OCI-LY3 (cell line): ENCODE measurements around the gene ALCAM.

ENCODE experiments used
- EZH2phosphoT487 ChIP-seq: fragments of 200-600 bp; shearing (Covaris generic); IDR thresholded peaks from 2 replicates; pipeline ENCODE4 v1.6.1; 2018; ENCODE audit warnings: antibody characterized with exemption, mixed run types, low read depth
- TF ChIP-seq, protein P1 (sequence below): fragments of 200-600, 300-600 bp; sonication (generic); IDR thresholded peaks from 2 replicates; pipeline ENCODE4 v1.5.1; 2014; ENCODE audit warnings: antibody characterized with exemption, low read length, low read depth

- TF ChIP-seq, protein P1, sequence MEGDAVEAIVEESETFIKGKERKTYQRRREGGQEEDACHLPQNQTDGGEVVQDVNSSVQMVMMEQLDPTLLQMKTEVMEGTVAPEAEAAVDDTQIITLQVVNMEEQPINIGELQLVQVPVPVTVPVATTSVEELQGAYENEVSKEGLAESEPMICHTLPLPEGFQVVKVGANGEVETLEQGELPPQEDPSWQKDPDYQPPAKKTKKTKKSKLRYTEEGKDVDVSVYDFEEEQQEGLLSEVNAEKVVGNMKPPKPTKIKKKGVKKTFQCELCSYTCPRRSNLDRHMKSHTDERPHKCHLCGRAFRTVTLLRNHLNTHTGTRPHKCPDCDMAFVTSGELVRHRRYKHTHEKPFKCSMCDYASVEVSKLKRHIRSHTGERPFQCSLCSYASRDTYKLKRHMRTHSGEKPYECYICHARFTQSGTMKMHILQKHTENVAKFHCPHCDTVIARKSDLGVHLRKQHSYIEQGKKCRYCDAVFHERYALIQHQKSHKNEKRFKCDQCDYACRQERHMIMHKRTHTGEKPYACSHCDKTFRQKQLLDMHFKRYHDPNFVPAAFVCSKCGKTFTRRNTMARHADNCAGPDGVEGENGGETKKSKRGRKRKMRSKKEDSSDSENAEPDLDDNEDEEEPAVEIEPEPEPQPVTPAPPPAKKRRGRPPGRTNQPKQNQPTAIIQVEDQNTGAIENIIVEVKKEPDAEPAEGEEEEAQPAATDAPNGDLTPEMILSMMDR, result no peak
- TF ChIP-seq EZH2phosphoT487, result no peak
Observed at GRCh38 chr3:105571005-105571404, 204.3 kb downstream of the ALCAM start.
